Stimulated activated CD8-positive, alpha-beta memory T cell treated with anti-CD3 and anti-CD28 coated beads, Interleukin-12 subunit alpha, Interleukin-12 subunit beta, amount 100 ng/mL, for 24 hours (primary cell): Measurements from ENCODE around the gene AGTRAP.

Source experiments
- DNase-seq: peaks from one replicate; pipeline ENCODE4 v3.0.0-alpha.2; 2020; ENCODE audit errors: extremely low read depth

AGTRAP gene

GRCh38 chr1:11800391-11800755, 64.4 kb downstream of the AGTRAP start:
- no peak for DNase-seq
